ENCODE results near the gene NECAP2. TPM values are rescaled to one million over a fixed set of nuclear protein-coding genes. Genes with fewer than 3 reads are reported as not detected.

Gene NECAP2
- total RNA-seq: 10 to 100 TPM; 38.1 to 60.4 TPM
- polyA plus RNA-seq: 10 to 100 TPM; 37.5 to 38.1 TPM
- long read RNA-seq, donor 1, transcript NECAP2-202 (7 exons, 1,929 nt): minor isoform, 9 of 260 reads
- long read RNA-seq, donor 1, transcript NECAP2-201 (8 exons, 2,070 nt): major isoform, 214 of 260 reads
- long read RNA-seq, donor 1, partial matches to known transcripts: 19 of 260 reads
- long read RNA-seq, donor 1, other reads (novel, unspliced or antisense): 14 of 260 reads
- long read RNA-seq, donor 2, transcript NECAP2-201 (8 exons, 2,070 nt): major isoform, 43 of 75 reads
- long read RNA-seq, donor 2, partial matches to known transcripts: 6 of 75 reads
- long read RNA-seq, donor 2, other reads (novel, unspliced or antisense): 26 of 75 reads

GRCh38 chr1:16440470-16441281 is at the start of gene NECAP2:
TSS of gene NECAP2 (plus strand) at chr1:16440724. CDS start at chr1:16440762, 38 bp downstream.
- 0 to 1% methylated on average over 63 to 68 of the region's 68 CpGs for WGBS, 2 donors
- Histone ChIP-seq H3K4me1 (ENCODE audit: control insufficient read depth in 1 of 2, insufficient read depth in 2 of 2, low read length in 2 of 2) (no peaks in the 10 kb centered on the region), H3K27me3 (ENCODE audit: control insufficient read depth in 1 of 2, insufficient read depth in 2 of 2, low read length in 1 of 2) (no peaks in the 10 kb centered on the region), H3K4me3 (ENCODE audit: low read length in 2 of 2) (peak within 1 kb of the TSS; percentile 61), H3K36me3 (ENCODE audit: control insufficient read depth in 1 of 2, insufficient read depth in 2 of 2, low read length in 1 of 2) (no peaks in the 10 kb centered on the region), H3K9me3 (ENCODE audit: control insufficient read depth, low read length) (no peaks in the 10 kb centered on the region), H3K27ac (ENCODE audit: low read depth in 1 of 2, low read length in 2 of 2) (peak within 1 kb of the TSS in 1 of 2 donors; percentile 27)
- ATAC-seq (ENCODE audit: low FRiP score) (peak; percentile 97), DNase-seq (peak; percentile 96 to 99)
- intact Hi-C loops (cut with DNase I): loop anchor here (2.0 to 5.0 kb wide), 2 partner anchors 73 to 74 kb away; partner anchors contain the start of gene SZRD1 (in 2 of the 2)

- intact Hi-C loops (cut with DNase I): no loop called here
- Histone ChIP-seq H3K27me3 (ENCODE audit: control insufficient read depth in 1 of 2, insufficient read depth in 2 of 2, low read length in 1 of 2) (no peaks in the 10 kb centered on the region), H3K27ac (ENCODE audit: low read depth in 1 of 2, low read length in 2 of 2) (no peak overlapping the region), H3K9me3 (ENCODE audit: control insufficient read depth, low read length) (no peaks in the 10 kb centered on the region), H3K4me3 (ENCODE audit: low read length in 2 of 2) (no peak overlapping the region), H3K36me3 (ENCODE audit: control insufficient read depth in 1 of 2, insufficient read depth in 2 of 2, low read length in 1 of 2) (peaks cover 0 to 3% of the 10 kb centered on the region in 2 donors), H3K4me1 (ENCODE audit: control insufficient read depth in 1 of 2, insufficient read depth in 2 of 2, low read length in 2 of 2) (peaks cover 6 to 7% of the 10 kb centered on the region in 2 donors)
- ATAC-seq (ENCODE audit: low FRiP score): no peak
- WGBS, 2 donors: 70 to 73% methylated on average over 3 of the region's 3 CpGs
- no peak for DNase-seq
Measured at GRCh38 chr1:16391411-16391810, 49.1 kb upstream of the NECAP2 start.

- intact Hi-C loops (cut with DNase I): no loop called here
- H3K36me3 ChIP-seq (ENCODE audit: control insufficient read depth in 1 of 2, insufficient read depth in 2 of 2, low read length in 1 of 2): peaks cover 0 to 6% of the 10 kb centered on the region in 2 donors
- no peak overlapping the region for H3K4me3 ChIP-seq (ENCODE audit: low read length in 2 of 2)
- H3K27ac ChIP-seq (ENCODE audit: low read depth in 1 of 2, low read length in 2 of 2): no peak overlapping the region
- ATAC-seq (ENCODE audit: low FRiP score): no peak
- 54 to 55% methylated on average over 21 of the region's 21 CpGs for WGBS, 2 donors
- H3K9me3 ChIP-seq (ENCODE audit: control insufficient read depth, low read length): no peaks in the 10 kb centered on the region
- no peak for DNase-seq
- peaks cover 0 to 3% of the 10 kb centered on the region in 2 donors for H3K4me1 ChIP-seq (ENCODE audit: control insufficient read depth in 1 of 2, insufficient read depth in 2 of 2, low read length in 2 of 2)
- no peaks in the 10 kb centered on the region for H3K27me3 ChIP-seq (ENCODE audit: control insufficient read depth in 1 of 2, insufficient read depth in 2 of 2, low read length in 1 of 2)
Measured at GRCh38 chr1:16392740-16393569, 47.6 kb upstream of the NECAP2 start.

- no peak overlapping the region for H3K27ac ChIP-seq (ENCODE audit: low read depth in 1 of 2, low read length in 2 of 2)
- peak in 1 of 2 donors; percentile 64 for DNase-seq
- no peaks in the 10 kb centered on the region for H3K9me3 ChIP-seq (ENCODE audit: control insufficient read depth, low read length)
- no peak for ATAC-seq (ENCODE audit: low FRiP score)
- peaks cover 0 to 6% of the 10 kb centered on the region in 2 donors for H3K36me3 ChIP-seq (ENCODE audit: control insufficient read depth in 1 of 2, insufficient read depth in 2 of 2, low read length in 1 of 2)
- intact Hi-C loops (cut with DNase I): no loop called here
- peaks cover 0 to 3% of the 10 kb centered on the region in 2 donors for H3K4me1 ChIP-seq (ENCODE audit: control insufficient read depth in 1 of 2, insufficient read depth in 2 of 2, low read length in 2 of 2)
- H3K4me3 ChIP-seq (ENCODE audit: low read length in 2 of 2): no peak overlapping the region
- 60 to 65% methylated on average over 10 of the region's 10 CpGs for WGBS, 2 donors
- no peaks in the 10 kb centered on the region for H3K27me3 ChIP-seq (ENCODE audit: control insufficient read depth in 1 of 2, insufficient read depth in 2 of 2, low read length in 1 of 2)
Measured at GRCh38 chr1:16393570-16394521, 46.7 kb upstream of the NECAP2 start.

GRCh38 chr1:16394977-16395376 is 45.5 kb upstream of the NECAP2 start:
- H3K36me3 ChIP-seq (ENCODE audit: control insufficient read depth in 1 of 2, insufficient read depth in 2 of 2, low read length in 1 of 2): peaks cover 0 to 6% of the 10 kb centered on the region in 2 donors
- H3K9me3 ChIP-seq (ENCODE audit: control insufficient read depth, low read length): no peaks in the 10 kb centered on the region
- no peak for ATAC-seq (ENCODE audit: low FRiP score)
- H3K27me3 ChIP-seq (ENCODE audit: control insufficient read depth in 1 of 2, insufficient read depth in 2 of 2, low read length in 1 of 2): no peaks in the 10 kb centered on the region
- DNase-seq: no peak
- intact Hi-C loops (cut with DNase I): no loop called here
- no peak overlapping the region for H3K27ac ChIP-seq (ENCODE audit: low read depth in 1 of 2, low read length in 2 of 2)
- peaks cover 0 to 3% of the 10 kb centered on the region in 2 donors for H3K4me1 ChIP-seq (ENCODE audit: control insufficient read depth in 1 of 2, insufficient read depth in 2 of 2, low read length in 2 of 2)
- H3K4me3 ChIP-seq (ENCODE audit: low read length in 2 of 2): no peak overlapping the region
- 91% methylated on average over 13 of the region's 13 CpGs for WGBS, 2 donors

- WGBS, 2 donors: 34 to 40% methylated on average over 7 of the region's 7 CpGs
- DNase-seq (peak in 1 of 2 donors; percentile 82), ATAC-seq (ENCODE audit: low FRiP score) (no peak)
- intact Hi-C loops (cut with DNase I): no loop called here
- Histone ChIP-seq H3K4me3 (ENCODE audit: low read length in 2 of 2) (no peak overlapping the region), H3K9me3 (ENCODE audit: control insufficient read depth, low read length) (no peaks in the 10 kb centered on the region), H3K4me1 (ENCODE audit: control insufficient read depth in 1 of 2, insufficient read depth in 2 of 2, low read length in 2 of 2) (peaks cover 0 to 3% of the 10 kb centered on the region in 2 donors), H3K27me3 (ENCODE audit: control insufficient read depth in 1 of 2, insufficient read depth in 2 of 2, low read length in 1 of 2) (no peaks in the 10 kb centered on the region), H3K36me3 (ENCODE audit: control insufficient read depth in 1 of 2, insufficient read depth in 2 of 2, low read length in 1 of 2) (peaks cover 0 to 6% of the 10 kb centered on the region in 2 donors), H3K27ac (ENCODE audit: low read depth in 1 of 2, low read length in 2 of 2) (peak overlapping the region in 1 of 2 donors; percentile 16)
Measured at GRCh38 chr1:16396591-16396990, 43.9 kb upstream of the NECAP2 start.

- ATAC-seq (ENCODE audit: low FRiP score) (no peak), DNase-seq (peak in 1 of 2 donors; percentile 54)
- WGBS, 2 donors: 57% methylated on average over 5 of the region's 5 CpGs
- H3K36me3 ChIP-seq (ENCODE audit: control insufficient read depth in 1 of 2, insufficient read depth in 2 of 2, low read length in 1 of 2): peaks cover 0 to 6% of the 10 kb centered on the region in 2 donors
- no peak overlapping the region for H3K27ac ChIP-seq (ENCODE audit: low read depth in 1 of 2, low read length in 2 of 2)
- H3K4me3 ChIP-seq (ENCODE audit: low read length in 2 of 2): no peak overlapping the region
- intact Hi-C loops (cut with DNase I): no loop called here
- H3K4me1 ChIP-seq (ENCODE audit: control insufficient read depth in 1 of 2, insufficient read depth in 2 of 2, low read length in 2 of 2): peaks cover 0 to under 1% of the 10 kb centered on the region in 2 donors
- no peaks in the 10 kb centered on the region for H3K9me3 ChIP-seq (ENCODE audit: control insufficient read depth, low read length)
- no peaks in the 10 kb centered on the region for H3K27me3 ChIP-seq (ENCODE audit: control insufficient read depth in 1 of 2, insufficient read depth in 2 of 2, low read length in 1 of 2)
Measured at GRCh38 chr1:16397120-16397519, 43.4 kb upstream of the NECAP2 start.

All from aorta (tissue), 5 donors.